ENCODE results near the gene NSD1.

Gene NSD1

GRCh38 chr5:177311723-177312648 is 178.4 kb downstream of the NSD1 start, which contains the start of gene MXD3:
MXD3 (minus strand) TSS chr5:177311898; CDS start chr5:177311830, 68 bp downstream.
- Histone ChIP-seq H3K4me1 (ENCODE audit: control insufficient read depth, insufficient read depth, low read length) (peaks cover 19% of the 10 kb centered on the region), H3K9me3 (ENCODE audit: control insufficient read depth, insufficient read depth, low read depth, low read length) (no peaks in the 10 kb centered on the region), H3K9ac (ENCODE audit: low read length) (peak within 1 kb of the TSS; percentile 97), H3K36me3 (ENCODE audit: control insufficient read depth, insufficient read depth, low read length) (peaks cover 7% of the 10 kb centered on the region), H3K27ac (ENCODE audit: low read depth, low read length) (peak within 1 kb of the TSS; percentile 98), H3K4me3 (ENCODE audit: low read depth, low read length) (peak within 1 kb of the TSS; percentile 87), H3K27me3 (ENCODE audit: control insufficient read depth, insufficient read depth, low read length) (no peaks in the 10 kb centered on the region)

DNA sequence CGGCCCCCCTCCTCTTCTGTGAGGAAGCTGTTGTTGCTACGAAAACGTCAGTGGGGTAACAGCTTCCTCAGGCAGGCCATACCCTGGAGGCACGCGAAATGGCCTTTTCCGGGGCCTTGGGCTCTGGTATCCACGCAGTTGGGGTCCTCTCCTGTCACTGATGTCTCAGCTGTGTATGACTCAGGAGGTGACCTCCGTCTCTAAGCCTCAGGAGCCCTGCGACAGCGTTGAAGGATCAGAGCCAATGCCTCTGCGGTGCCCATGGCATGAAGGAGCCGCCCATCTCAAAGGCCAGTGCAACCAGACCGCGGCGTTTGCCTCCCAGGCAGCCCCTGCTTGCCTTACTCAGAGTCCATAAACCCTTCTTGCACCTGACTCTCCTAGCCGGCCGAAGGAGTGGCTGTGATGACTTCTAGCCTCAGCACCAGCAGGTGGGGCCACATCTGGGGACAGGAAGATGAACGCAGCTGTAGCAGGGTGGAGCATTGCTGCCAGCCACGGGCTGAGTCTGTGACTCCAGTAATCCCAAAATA is 179.1 kb downstream of the NSD1 start:
- Histone ChIP-seq H3K36me3 (ENCODE audit: control insufficient read depth, insufficient read depth, low read length) (0 out of 2 replicates have a peak, but pooled peaks cover 2% of the 10 kb centered on the region), H3K9me3 (ENCODE audit: control insufficient read depth, insufficient read depth, low read depth, low read length) (no peaks in the 10 kb centered on the region), H3K27me3 (ENCODE audit: control insufficient read depth, insufficient read depth, low read length) (no peaks in the 10 kb centered on the region), H3K9ac (ENCODE audit: low read length) (peak overlapping the region; percentile 79), H3K4me3 (ENCODE audit: low read depth, low read length) (peak overlapping the region; percentile 67), H3K27ac (ENCODE audit: low read depth, low read length) (peak overlapping the region; percentile 98; the same call in 1 of the 2 replicates), H3K4me1 (ENCODE audit: control insufficient read depth, insufficient read depth, low read length) (peaks cover 19% of the 10 kb centered on the region)

DNA sequence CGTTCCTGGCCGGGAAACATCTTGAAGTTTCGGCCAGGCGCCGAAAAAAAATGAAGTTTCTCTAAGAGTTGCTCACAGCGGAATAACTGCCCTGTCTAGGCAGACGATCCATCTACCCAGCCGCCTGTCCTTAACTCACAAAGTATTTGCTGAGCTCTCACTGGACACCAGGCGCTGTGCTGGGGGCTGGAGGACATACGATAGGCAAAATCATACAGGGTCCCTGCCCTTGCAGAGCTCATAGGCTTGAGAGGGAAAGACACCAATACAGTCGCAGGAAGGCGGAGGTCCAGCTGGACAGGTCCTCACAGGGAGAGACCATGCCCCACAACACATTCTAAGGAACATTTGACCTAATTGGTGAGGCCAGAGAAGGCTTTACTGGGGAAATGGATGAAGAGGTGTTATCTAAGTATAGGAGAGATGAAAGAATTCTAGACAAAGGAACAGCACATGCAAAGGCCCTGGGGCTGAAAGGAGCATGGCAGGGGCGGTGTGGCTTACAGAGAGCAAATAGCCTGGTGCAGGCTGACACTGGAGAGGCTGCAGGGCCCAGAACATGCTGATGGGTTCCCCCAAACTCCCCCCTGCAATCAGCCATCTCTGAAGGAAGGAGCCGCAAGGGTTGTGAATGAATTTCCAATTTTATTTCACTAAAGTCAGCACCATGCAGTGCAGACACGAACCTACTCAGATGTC is 180.1 kb downstream of the NSD1 start:
- Histone ChIP-seq H3K27me3 (ENCODE audit: control insufficient read depth, insufficient read depth, low read length) (no peaks in the 10 kb centered on the region), H3K36me3 (ENCODE audit: control insufficient read depth, insufficient read depth, low read length) (no peaks in the 10 kb centered on the region), H3K4me3 (ENCODE audit: low read depth, low read length) (no peak overlapping the region), H3K4me1 (ENCODE audit: control insufficient read depth, insufficient read depth, low read length) (peaks cover 23% of the 10 kb centered on the region), H3K9me3 (ENCODE audit: control insufficient read depth, insufficient read depth, low read depth, low read length) (no peaks in the 10 kb centered on the region), H3K27ac (ENCODE audit: low read depth, low read length) (no peak overlapping the region), H3K9ac (ENCODE audit: low read length) (no peak overlapping the region)

DNA sequence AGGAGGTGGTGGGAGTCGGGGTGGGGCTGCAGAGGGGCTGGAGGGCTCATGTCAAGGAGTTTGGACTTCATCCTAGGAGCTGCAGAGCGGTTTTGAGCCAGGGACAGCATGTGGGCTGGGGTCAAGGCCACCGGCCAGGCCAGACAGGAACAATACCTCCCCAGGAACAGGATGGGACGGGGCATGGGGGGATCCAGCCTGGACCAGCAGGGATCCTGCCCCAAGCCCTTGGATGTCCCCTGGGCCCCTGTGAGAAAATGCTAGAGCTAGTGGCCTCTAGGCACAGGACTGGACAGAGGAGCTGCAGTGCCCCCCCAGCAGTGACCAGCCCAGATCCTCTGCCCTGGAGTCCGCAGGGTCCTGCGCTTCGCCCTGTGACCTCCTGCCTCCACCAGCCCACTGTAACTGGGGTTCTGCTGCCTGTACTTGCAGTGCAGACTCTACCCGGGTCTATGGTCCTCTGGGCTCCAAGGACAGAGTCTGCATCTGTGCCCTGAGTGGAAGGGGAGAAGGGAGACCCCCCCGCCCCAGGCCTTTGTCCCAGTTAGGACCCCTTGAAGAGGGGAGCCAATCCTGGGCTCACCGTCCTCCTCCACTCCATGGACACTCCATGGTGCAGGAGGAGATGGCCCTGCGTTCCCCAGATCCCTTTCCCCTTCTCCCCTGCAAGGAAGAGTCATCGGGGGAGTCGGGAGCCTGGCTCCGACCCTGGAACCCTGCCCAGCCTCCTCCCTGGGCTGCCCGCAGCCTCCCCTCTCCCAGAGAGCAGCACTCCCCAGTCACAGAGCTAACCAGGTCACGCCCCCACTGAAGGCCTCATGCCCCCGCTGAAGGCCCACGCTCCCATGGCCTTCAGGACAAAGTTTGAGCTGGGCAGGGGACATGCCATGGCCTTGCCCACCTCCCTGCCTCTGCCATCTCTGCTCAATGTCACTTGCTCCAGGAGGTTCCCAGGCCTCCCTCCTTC is 181.1 kb downstream of the NSD1 start:
- no peaks in the 10 kb centered on the region for H3K36me3 ChIP-seq (ENCODE audit: control insufficient read depth, insufficient read depth, low read length)
- H3K9ac ChIP-seq (ENCODE audit: low read length) = no peak overlapping the region
- no peak overlapping the region for H3K4me3 ChIP-seq (ENCODE audit: low read depth, low read length)
- no peaks in the 10 kb centered on the region for H3K27me3 ChIP-seq (ENCODE audit: control insufficient read depth, insufficient read depth, low read length)
- H3K4me1 ChIP-seq (ENCODE audit: control insufficient read depth, insufficient read depth, low read length) = peaks cover 23% of the 10 kb centered on the region
- no peak overlapping the region for H3K27ac ChIP-seq (ENCODE audit: low read depth, low read length)
- no peaks in the 10 kb centered on the region for H3K9me3 ChIP-seq (ENCODE audit: control insufficient read depth, insufficient read depth, low read depth, low read length)

DNA sequence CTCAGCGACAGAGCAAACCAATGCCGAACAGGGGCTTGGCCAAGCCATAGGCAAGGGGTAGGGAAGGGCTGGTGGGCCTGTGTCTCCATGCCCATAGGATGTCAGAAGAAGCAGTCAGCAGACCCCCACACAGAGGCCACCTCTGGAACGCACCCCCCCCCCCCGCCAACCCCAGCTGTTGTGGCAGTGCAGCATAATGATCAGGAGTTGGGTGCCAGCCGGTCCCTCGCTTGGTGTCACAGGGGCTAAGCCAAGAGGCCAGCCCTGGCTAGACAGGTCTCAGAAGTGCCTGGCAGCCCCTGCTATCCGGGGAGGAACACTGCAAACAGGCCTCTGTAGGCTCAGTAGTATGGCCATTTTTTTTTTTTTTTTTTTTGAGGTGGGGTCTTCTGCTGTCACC is 181.8 kb downstream of the NSD1 start:
- H3K9ac ChIP-seq (ENCODE audit: low read length) = no peak overlapping the region
- H3K9me3 ChIP-seq (ENCODE audit: control insufficient read depth, insufficient read depth, low read depth, low read length) = peaks cover 7% of the 10 kb centered on the region; the same call in 1 of the 2 replicates
- H3K4me3 ChIP-seq (ENCODE audit: low read depth, low read length) = no peak overlapping the region
- no peaks in the 10 kb centered on the region for H3K36me3 ChIP-seq (ENCODE audit: control insufficient read depth, insufficient read depth, low read length)
- peaks cover 16% of the 10 kb centered on the region for H3K4me1 ChIP-seq (ENCODE audit: control insufficient read depth, insufficient read depth, low read length)
- H3K27me3 ChIP-seq (ENCODE audit: control insufficient read depth, insufficient read depth, low read length) = no peaks in the 10 kb centered on the region
- no peak overlapping the region for H3K27ac ChIP-seq (ENCODE audit: low read depth, low read length)

DNA sequence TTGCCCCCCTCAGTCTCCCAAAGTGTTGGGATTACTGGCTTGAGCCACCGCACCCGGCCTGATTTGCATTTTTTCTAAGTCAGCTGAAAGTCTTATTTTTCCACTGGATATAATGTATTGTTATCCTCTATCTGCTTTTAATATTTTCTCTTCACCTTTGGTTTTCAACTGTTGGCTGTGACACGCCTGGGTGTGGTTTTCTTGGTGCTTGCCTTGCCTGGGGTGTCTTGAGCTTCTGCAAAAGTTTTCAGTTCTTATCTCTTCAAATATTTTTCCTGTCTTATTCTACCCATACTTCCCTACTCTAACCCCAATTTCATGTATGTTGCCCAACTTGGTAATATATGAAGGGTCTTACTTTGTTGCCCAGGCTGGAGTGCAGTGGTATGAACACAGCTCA is 182.4 kb downstream of the NSD1 start:
- H3K9me3 ChIP-seq (ENCODE audit: control insufficient read depth, insufficient read depth, low read depth, low read length) = peaks cover 7% of the 10 kb centered on the region; the same call in 1 of the 2 replicates
- H3K27ac ChIP-seq (ENCODE audit: low read depth, low read length) = no peak overlapping the region
- H3K4me1 ChIP-seq (ENCODE audit: control insufficient read depth, insufficient read depth, low read length) = peaks cover 10% of the 10 kb centered on the region; the same call in 1 of the 2 replicates
- no peak overlapping the region for H3K4me3 ChIP-seq (ENCODE audit: low read depth, low read length)
- peaks cover 3% of the 10 kb centered on the region; the same call in 1 of the 2 replicates for H3K36me3 ChIP-seq (ENCODE audit: control insufficient read depth, insufficient read depth, low read length)
- no peaks in the 10 kb centered on the region for H3K27me3 ChIP-seq (ENCODE audit: control insufficient read depth, insufficient read depth, low read length)
- no peak overlapping the region for H3K9ac ChIP-seq (ENCODE audit: low read length)

- Histone ChIP-seq H3K27ac (ENCODE audit: low read depth, low read length) (no peak overlapping the region), H3K9me3 (ENCODE audit: control insufficient read depth, insufficient read depth, low read depth, low read length) (peaks cover 7% of the 10 kb centered on the region; the same call in 1 of the 2 replicates), H3K4me1 (ENCODE audit: control insufficient read depth, insufficient read depth, low read length) (0 out of 2 replicates have a peak, but pooled peaks cover 4% of the 10 kb centered on the region), H3K4me3 (ENCODE audit: low read depth, low read length) (no peak overlapping the region), H3K9ac (ENCODE audit: low read length) (no peak overlapping the region), H3K36me3 (ENCODE audit: control insufficient read depth, insufficient read depth, low read length) (peaks cover 3% of the 10 kb centered on the region; the same call in 1 of the 2 replicates), H3K27me3 (ENCODE audit: control insufficient read depth, insufficient read depth, low read length) (no peaks in the 10 kb centered on the region)
Observed at GRCh38 chr5:177317959-177318377, 184.4 kb downstream of the NSD1 start.

DNA sequence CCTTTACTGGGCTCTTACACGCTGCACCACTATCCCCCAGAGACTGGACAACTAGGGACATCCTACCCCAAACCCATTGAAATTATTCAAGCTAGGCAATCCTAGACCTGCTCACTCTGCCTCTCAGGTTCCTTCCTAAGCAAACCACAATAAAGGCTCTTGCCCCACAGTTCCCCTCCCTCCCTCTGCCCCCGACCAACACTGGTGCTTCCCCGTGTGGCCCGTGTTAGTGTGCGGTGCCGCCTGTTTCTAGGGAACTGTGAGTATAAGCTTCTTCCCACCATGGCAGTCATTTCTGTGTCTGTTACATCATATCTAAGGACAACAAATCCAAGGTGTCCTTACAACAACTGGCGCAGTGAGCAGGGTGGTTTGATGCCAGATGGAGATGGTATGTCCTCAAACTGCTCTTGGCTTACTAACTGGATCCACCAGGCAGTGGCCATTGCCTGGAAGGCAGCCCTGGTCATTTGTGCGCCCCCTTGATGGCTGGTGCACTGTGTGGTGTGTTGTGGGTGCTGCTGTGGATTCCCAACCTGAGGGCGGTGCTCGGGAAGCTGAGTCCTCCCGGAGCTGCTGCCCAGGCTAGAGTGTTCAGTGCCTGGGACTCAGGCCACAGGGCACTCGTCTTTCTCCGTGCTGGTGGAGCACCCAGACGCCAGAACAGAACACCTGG is 186.5 kb downstream of the NSD1 start:
- no peak overlapping the region for H3K9ac ChIP-seq (ENCODE audit: low read length)
- no peak overlapping the region for H3K27ac ChIP-seq (ENCODE audit: low read depth, low read length)
- H3K4me3 ChIP-seq (ENCODE audit: low read depth, low read length) = no peak overlapping the region
- peaks cover 7% of the 10 kb centered on the region for H3K4me1 ChIP-seq (ENCODE audit: control insufficient read depth, insufficient read depth, low read length)
- H3K27me3 ChIP-seq (ENCODE audit: control insufficient read depth, insufficient read depth, low read length) = no peaks in the 10 kb centered on the region
- peaks cover 7% of the 10 kb centered on the region; the same call in 1 of the 2 replicates for H3K9me3 ChIP-seq (ENCODE audit: control insufficient read depth, insufficient read depth, low read depth, low read length)
- H3K36me3 ChIP-seq (ENCODE audit: control insufficient read depth, insufficient read depth, low read length) = peaks cover 3% of the 10 kb centered on the region; the same call in 1 of the 2 replicates

GRCh38 chr5:177320879-177321278 is 187.3 kb downstream of the NSD1 start:
- peaks cover 3% of the 10 kb centered on the region; the same call in 1 of the 2 replicates for H3K36me3 ChIP-seq (ENCODE audit: control insufficient read depth, insufficient read depth, low read length)
- no peaks in the 10 kb centered on the region for H3K27me3 ChIP-seq (ENCODE audit: control insufficient read depth, insufficient read depth, low read length)
- no peak overlapping the region for H3K9ac ChIP-seq (ENCODE audit: low read length)
- H3K4me1 ChIP-seq (ENCODE audit: control insufficient read depth, insufficient read depth, low read length) = peaks cover 16% of the 10 kb centered on the region
- H3K27ac ChIP-seq (ENCODE audit: low read depth, low read length) = no peak overlapping the region
- H3K4me3 ChIP-seq (ENCODE audit: low read depth, low read length) = no peak overlapping the region
- peaks cover 7% of the 10 kb centered on the region; the same call in 1 of the 2 replicates for H3K9me3 ChIP-seq (ENCODE audit: control insufficient read depth, insufficient read depth, low read depth, low read length)

Data from HUES6 (cell line).